Measurements from ENCODE around the gene CBLIF. TPM values are rescaled to one million over a fixed set of nuclear protein-coding genes. Genes with fewer than 3 reads are reported as not detected.
A peak's percentile ranks its signal among the peaks of the same experiment; 100 is the strongest.
"Not testable (repeated sequence)": the region's sequence is repeated elsewhere in the genome, so short reads cannot be mapped to it uniquely, and the experiment has no call there.

Gene CBLIF
- total RNA-seq, 1 experiment from 2014 or later = not detected

GRCh38 chr11:59847626-59848025 is 2.3 kb upstream of the CBLIF start:
- DNase-seq (ENCODE audit: low spot score) = no peak

GRCh38 chr11:59846556-59846955 is 1.3 kb upstream of the CBLIF start:
- DNase-seq (ENCODE audit: low spot score) = no peak

GRCh38 chr11:59842316-59842715 is 3.0 kb downstream of the CBLIF start:
- no peak for DNase-seq (ENCODE audit: low spot score)

- no peak for DNase-seq (ENCODE audit: low spot score)
These were observed 3.8 kb downstream of the CBLIF start for GRCh38 chr11:59841514-59841913.

GRCh38 chr11:59839615-59840014 is 5.7 kb downstream of the CBLIF start:
- no peak for DNase-seq (ENCODE audit: low spot score)

GRCh38 chr11:59833602-59834001 is 11.7 kb downstream of the CBLIF start:
- DNase-seq (ENCODE audit: low spot score) = no peak

GRCh38 chr11:59829358-59829757 is 15.9 kb downstream of the CBLIF start:
- no peak for DNase-seq (ENCODE audit: low spot score)

- DNase-seq (ENCODE audit: low spot score) = peak; percentile 92
These were observed 22.2 kb downstream of the CBLIF start for GRCh38 chr11:59822989-59823566.

GRCh38 chr11:59818572-59818971 is 26.7 kb downstream of the CBLIF start:
- no peak for DNase-seq (ENCODE audit: low spot score)

GRCh38 chr11:59816434-59816833 is 28.9 kb downstream of the CBLIF start:
- not testable (repeated sequence) for DNase-seq (ENCODE audit: low spot score)

GRCh38 chr11:59815754-59816153 is 29.5 kb downstream of the CBLIF start:
- DNase-seq (ENCODE audit: low spot score) = no peak

- no peak for DNase-seq (ENCODE audit: low spot score)
These were observed 31.3 kb downstream of the CBLIF start for GRCh38 chr11:59814021-59814420.

- DNase-seq (ENCODE audit: low spot score) = no peak
These were observed 31.9 kb downstream of the CBLIF start for GRCh38 chr11:59813364-59813763.

- no peak for DNase-seq (ENCODE audit: low spot score)
These were observed 33.1 kb downstream of the CBLIF start for GRCh38 chr11:59812220-59812619.

- no peak for DNase-seq (ENCODE audit: low spot score)
These were observed 34.4 kb downstream of the CBLIF start for GRCh38 chr11:59810911-59811259.

- peak; percentile 96 for DNase-seq (ENCODE audit: low spot score)
These were observed 34.9 kb downstream of the CBLIF start, which contains the start of gene MRPL16 for GRCh38 chr11:59810189-59810910. Gene MRPL16, minus strand, starts transcription at chr11:59810778. Its CDS starts 120 bp downstream, at chr11:59810658.

- DNase-seq (ENCODE audit: low spot score) = no peak
These were observed 38.2 kb downstream of the CBLIF start for GRCh38 chr11:59807047-59807610.

- no peak for DNase-seq (ENCODE audit: low spot score)
These were observed 41.2 kb downstream of the CBLIF start for GRCh38 chr11:59804061-59804460.

GRCh38 chr11:59802639-59803176 is 42.6 kb downstream of the CBLIF start:
- peak; percentile 87 for DNase-seq (ENCODE audit: low spot score)

- DNase-seq (ENCODE audit: low spot score) = no peak
These were observed 43.2 kb downstream of the CBLIF start for GRCh38 chr11:59801981-59802638.

GRCh38 chr11:59801160-59801706 is 44.1 kb downstream of the CBLIF start:
- peak; percentile 58 for DNase-seq (ENCODE audit: low spot score)

Measured in HT-29 (cell line).